Measurements from ENCODE around the gene CD7.

Gene CD7

GRCh38 chr17:82297714-82298537 is 19.5 kb downstream of the CD7 start:
- DNase-seq = no peak

- no peak for DNase-seq
These were observed 20.1 kb downstream of the CD7 start for GRCh38 chr17:82297280-82297713.

DNA sequence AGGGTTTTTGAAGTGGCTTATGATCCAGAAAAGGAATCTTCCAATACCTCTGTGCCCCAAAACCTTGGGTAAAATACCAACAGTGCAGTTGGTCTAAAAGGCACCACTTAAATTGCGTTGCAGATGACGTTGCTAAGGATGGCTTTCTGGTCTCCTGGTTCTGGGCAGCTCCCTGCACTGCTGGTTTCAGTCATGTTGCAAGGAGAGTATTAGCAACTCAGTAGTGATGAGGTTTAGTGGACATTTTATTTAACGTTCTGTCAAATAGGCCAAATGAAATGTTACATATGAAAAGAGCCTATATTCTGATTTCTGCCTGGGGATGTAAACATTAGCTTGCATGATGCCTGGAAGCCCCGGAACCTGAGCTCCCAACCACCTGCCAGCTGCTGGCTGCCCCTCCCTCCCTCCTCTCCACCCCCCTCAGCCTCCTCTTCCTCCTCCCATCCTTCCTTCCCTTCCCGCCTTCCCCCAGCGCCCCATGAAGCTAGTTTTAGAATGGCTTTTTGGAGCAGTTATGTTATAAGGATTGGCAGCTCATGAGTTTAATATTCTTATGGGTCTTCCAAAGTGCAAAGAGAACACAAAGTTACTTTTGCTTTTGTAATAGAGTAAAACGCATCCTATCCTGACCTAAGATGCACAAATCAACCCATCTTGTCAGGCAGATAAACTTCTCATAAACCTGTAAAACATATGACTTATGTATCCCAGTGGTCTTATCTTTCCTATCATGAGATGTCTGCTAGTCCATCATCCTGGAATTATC is 20.7 kb downstream of the CD7 start:
- no peak for DNase-seq

DNA sequence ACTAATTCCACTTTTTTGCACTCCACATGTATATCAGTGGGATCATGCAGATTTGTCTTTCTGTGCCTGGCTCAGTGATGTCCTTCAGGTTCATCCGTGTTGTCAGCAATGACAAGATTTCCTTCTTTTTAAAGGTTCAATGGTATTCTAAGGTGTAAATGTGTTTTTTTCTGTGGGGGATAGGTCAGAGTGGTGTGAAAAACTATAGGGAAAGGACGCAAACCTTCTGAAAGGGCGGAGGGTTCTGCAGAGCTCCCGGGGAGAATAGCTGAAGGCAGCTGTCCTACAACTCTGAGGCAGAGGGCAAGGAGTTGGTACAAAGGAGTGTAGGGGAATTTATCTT is 22.0 kb downstream of the CD7 start:
- DNase-seq = no peak

DNA sequence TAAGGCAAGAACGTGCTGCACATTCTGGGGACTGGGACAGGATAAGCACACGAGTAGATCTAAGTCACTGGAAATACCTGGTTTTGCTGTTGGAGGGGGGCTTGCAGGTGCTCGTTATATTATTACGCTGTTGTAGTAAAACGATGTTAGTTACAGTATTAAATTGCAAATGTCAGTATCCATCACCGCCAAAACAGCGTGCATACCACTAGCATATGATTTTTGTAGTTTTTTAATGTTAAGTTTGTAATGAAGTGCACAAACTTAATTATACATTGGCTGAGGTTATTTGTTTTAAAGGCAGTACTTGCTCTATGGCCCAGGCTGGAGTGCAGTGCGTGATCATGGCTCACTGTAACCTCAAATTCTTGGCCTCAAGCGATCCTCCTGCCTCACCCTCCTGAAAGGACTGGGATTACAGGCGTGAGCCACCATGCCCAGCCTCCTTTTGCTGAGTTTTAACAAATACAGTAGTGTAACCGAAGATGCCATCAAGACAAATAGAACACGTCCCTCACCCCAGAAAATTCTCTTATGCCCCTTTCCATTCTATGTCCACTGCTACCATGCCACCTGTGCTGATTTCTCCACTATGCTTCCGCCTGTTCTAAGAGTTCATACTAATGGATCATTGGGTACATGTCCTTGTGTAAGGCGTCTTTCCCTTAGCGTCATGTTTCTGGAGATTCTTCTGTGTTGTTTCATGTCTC is 23.2 kb downstream of the CD7 start:
- peak; percentile 48 for DNase-seq

GRCh38 chr17:82292251-82293154 is 24.9 kb downstream of the CD7 start:
- peak; percentile 99 for DNase-seq

GRCh38 chr17:82291582-82292250 is 25.7 kb downstream of the CD7 start:
- DNase-seq = no peak

- peak; percentile 95 for DNase-seq
These were observed 29.3 kb downstream of the CD7 start for GRCh38 chr17:82287868-82288801.

GRCh38 chr17:82287013-82287867 is 30.2 kb downstream of the CD7 start:
- DNase-seq = no peak

- no peak for DNase-seq
These were observed 32.3 kb downstream of the CD7 start for GRCh38 chr17:82285141-82285540.

DNA sequence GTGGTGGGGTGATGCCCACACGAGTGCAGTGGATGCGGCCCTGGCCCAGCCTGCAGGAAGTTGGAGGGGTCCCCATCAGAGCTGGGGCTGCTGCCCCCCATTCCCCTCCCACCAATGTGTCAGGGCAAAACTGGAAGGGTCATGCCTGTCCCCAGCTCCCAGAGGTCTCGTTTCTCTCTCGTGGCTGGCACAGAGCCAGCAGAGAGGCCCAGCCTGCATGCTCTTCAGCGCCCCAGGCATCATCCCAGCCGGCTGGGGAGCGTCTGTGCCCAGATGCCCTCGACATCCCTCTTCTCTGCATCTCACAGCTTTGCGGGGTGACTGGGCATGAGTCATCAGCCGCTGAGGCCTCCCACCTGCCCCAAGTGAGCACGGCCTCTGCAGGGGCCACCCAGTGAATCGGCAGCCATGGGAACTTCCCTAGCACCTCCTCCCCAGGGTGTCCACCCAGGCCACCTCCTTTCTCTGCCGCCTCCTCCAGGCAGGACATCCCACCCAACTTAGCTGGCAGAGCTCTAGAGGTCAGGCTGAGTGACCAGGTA is 34.1 kb downstream of the CD7 start:
- DNase-seq = no peak

GRCh38 chr17:82282239-82283207 is 34.9 kb downstream of the CD7 start:
- DNase-seq = no peak

DNA sequence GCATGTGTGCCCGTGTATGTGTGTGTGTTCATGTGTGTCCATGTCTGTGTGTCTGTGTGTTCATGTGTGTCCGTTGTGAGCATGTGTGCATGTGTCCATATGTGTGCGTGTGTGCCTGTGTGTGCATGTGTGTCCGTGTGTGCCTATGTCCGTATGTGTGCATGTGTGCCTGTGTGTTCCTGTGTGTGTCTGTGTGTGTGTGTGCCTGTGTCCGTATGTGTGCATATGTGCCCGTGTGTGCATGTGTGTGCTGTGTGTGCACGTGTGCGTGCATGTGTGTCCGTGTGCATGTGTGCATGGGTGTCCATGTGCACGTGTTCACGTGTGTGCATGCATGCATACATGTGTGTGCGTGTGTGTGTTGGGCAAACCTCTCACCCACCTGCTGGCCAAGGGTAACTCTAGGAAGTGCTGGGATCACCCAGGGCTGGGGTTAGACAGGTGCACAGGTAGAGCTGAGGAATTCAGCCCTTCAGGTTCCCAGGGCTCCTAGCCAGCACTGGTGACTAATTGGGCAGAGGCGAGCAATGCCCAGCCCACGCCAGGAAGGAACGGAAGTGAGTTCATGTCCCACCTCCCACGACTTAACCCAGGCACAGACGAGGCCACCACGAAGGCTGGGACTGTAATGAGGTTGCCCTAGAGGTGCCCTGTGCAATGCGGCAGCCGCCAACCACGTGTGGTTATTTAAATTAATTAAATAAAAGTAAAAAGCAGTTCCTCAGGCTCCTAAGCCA is 35.7 kb downstream of the CD7 start:
- no peak for DNase-seq

DNA sequence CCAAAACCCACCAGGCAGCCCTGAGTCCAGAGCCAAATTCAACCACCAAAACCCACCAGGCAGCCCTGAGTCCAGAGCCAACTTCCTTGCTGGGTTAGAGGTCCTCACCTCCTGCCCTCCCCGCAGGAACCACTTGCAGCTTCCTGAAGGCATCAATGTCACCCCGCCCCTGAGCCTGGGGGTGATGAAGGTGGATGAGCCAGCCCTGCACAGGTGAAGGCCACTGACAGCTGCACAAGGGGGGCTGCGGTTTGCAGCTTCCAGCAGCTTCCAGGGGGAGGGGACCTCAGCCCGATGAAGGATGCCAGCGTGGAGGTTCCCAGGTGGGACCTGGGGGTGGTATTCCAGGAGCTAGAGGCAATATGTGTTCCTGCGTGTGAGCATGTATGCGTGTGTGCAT is 36.3 kb downstream of the CD7 start:
- no peak for DNase-seq

DNA sequence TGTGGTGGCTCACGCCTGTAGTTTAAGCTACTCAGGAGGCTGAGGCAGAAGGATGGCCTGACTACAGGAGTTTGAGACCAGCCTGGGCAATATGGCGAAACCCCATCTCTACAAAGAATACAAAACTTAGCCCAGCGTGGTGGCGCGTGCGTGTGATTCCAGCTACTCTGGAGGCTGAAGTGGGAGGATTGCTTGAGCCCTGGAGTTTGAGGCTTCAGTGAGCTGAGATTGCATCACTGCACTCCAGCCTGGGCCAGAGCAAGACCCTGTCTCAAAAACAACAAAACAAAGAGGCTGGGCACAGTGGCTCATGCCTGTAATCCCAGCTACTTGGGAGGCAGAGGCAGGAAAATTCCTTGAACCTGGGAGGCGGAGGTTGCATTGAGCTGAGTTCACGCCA is 36.9 kb downstream of the CD7 start:
- no peak for DNase-seq

DNA sequence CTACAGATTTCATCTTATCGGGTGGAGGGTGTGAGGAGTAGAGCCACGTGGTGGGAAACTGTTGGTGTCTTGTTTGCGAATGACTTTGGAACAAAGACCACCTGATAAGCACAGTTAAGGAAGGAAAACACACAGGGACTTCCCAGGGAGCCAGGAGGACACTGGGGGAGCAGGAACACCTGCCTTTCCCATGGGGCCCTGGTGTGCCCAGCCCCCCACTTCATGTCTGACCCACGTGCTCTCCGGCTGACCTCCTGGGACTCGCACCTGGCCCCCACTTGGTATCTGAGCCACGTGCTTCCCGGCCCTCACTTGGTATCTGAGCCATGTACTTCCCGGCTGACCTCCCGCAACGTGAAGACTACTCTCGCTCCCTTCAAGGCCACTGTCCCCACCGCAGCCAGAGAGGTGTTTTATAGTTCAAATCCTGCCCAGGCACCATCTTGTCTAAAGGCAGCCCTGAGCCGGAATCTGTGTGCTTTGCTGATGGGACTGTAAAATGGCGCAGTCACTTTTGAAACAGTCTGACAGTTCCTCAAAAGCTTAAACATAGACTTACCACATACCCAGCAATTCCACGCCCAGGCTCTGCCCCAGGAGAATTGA is 38.5 kb downstream of the CD7 start:
- DNase-seq = no peak

- no peak for DNase-seq
These were observed 39.1 kb downstream of the CD7 start for GRCh38 chr17:82278308-82278707.

Measured in NCI-H2227 treated with DMSO at 0.1 percent for 48 hours (cell line).